Urinary bladder (tissue), 4 donors: Measurements from ENCODE around the gene SRPX2. TPM values are rescaled to one million over a fixed set of nuclear protein-coding genes. Genes with fewer than 3 reads are reported as not detected.

ENCODE experiments used
- DNase-seq: peaks from one replicate; pipeline ENCODE4 v3.0.0-alpha.2; 2015; ENCODE audit errors: extremely low spot score
- H3K27ac ChIP-seq: one replicate; pipeline ENCODE4 v1.5.1; 2013; ENCODE audit warnings: low read depth, mild to moderate bottlenecking, moderate library complexity
- H3K36me3 ChIP-seq: one replicate; pipeline ENCODE4 v1.6.1; 2013; ENCODE audit warnings: mild to moderate bottlenecking, moderate library complexity; ENCODE audit not compliant: insufficient read depth
- H3K4me1 ChIP-seq: one replicate; pipeline ENCODE4 v1.6.1; 2013; ENCODE audit warnings: mild to moderate bottlenecking, moderate library complexity; ENCODE audit not compliant: insufficient read depth
- H3K4me3 ChIP-seq: one replicate; pipeline ENCODE4 v1.5.1; 2013; ENCODE audit warnings: low read depth, low read length
- WGBS: extraction: QIAGEN DNeasy Blood & Tissue Kit; methylation state at CpG from one replicate; pipeline ENCODE4 v1.1.7; 2013; 5-methylcytosine and 5-hydroxymethylcytosine counted together
- polyA plus RNA-seq: library from polyadenylated mRNA; stranded (reverse); fragments of 200-250 nt; gene quantifications from one replicate; pipeline ENCODE4 v1.2.3, GENCODE V29; 2013
- total RNA-seq: library from RNA; depleted of rRNA; stranded (reverse); fragments of >200 nt; gene quantifications from one replicate; pipeline ENCODE4 v1.2.3, GENCODE V29; 2014
- donor health status: healthy with polysubstance abuse.
- donor health status: healthy.

The SRPX2 gene
- 27.1 TPM for total RNA-seq
- 26.4 TPM for polyA plus RNA-seq

GRCh38 chrX:100643956-100644860 lies at the start of gene SRPX2:
Gene SRPX2, plus strand, starts transcription at chrX:100644199. Its CDS starts 2,124 bp downstream, at chrX:100646323.
- Histone ChIP-seq H3K27ac (peak within 1 kb of the TSS; percentile 80), H3K4me1 (no peaks in the 10 kb centered on the region), H3K4me3 (no peak within 1 kb of the TSS), H3K36me3 (no peaks in the 10 kb centered on the region)
- no peak for DNase-seq
- 21% methylated on average over 11 of the region's 11 CpGs for WGBS

- 47% methylated on average over 2 of the region's 2 CpGs for WGBS
- DNase-seq, result no peak
- H3K36me3 ChIP-seq, result no peaks in the 10 kb centered on the region
- no peaks in the 10 kb centered on the region for H3K4me1 ChIP-seq
- H3K27ac ChIP-seq, result no peak overlapping the region
- no peak overlapping the region for H3K4me3 ChIP-seq
Observed at GRCh38 chrX:100596601-100597000, 47.4 kb upstream of the SRPX2 start.

GRCh38 chrX:100599456-100599855 lies 44.5 kb upstream of the SRPX2 start:
- H3K4me3 ChIP-seq, result no peak overlapping the region
- no peak for DNase-seq
- no peaks in the 10 kb centered on the region for H3K36me3 ChIP-seq
- no peaks in the 10 kb centered on the region for H3K4me1 ChIP-seq
- WGBS, result 66% methylated on average over 9 of the region's 9 CpGs
- no peak overlapping the region for H3K27ac ChIP-seq

GRCh38 chrX:100600340-100600739 lies 43.7 kb upstream of the SRPX2 start:
- Histone ChIP-seq H3K4me1 (no peaks in the 10 kb centered on the region), H3K4me3 (no peak overlapping the region), H3K27ac (no peak overlapping the region), H3K36me3 (no peaks in the 10 kb centered on the region)
- no peak for DNase-seq

- DNase-seq, result no peak
- Histone ChIP-seq H3K36me3 (no peaks in the 10 kb centered on the region), H3K4me1 (no peaks in the 10 kb centered on the region), H3K27ac (no peak overlapping the region), H3K4me3 (no peak overlapping the region)
- WGBS, result 83% methylated on average over 1 of the region's 1 CpG
Observed at GRCh38 chrX:100600758-100601157, 43.2 kb upstream of the SRPX2 start.

GRCh38 chrX:100606753-100607152 lies 37.2 kb upstream of the SRPX2 start:
- no peaks in the 10 kb centered on the region for H3K4me1 ChIP-seq
- no peak for DNase-seq
- no peaks in the 10 kb centered on the region for H3K36me3 ChIP-seq
- no peak overlapping the region for H3K27ac ChIP-seq
- no peak overlapping the region for H3K4me3 ChIP-seq
- 67% methylated on average over 1 of the region's 1 CpG for WGBS

GRCh38 chrX:100609591-100609990 lies 34.4 kb upstream of the SRPX2 start:
- no peaks in the 10 kb centered on the region for H3K4me1 ChIP-seq
- no peak overlapping the region for H3K27ac ChIP-seq
- WGBS, result 13% methylated on average over 1 of the region's 1 CpG
- no peak for DNase-seq
- H3K4me3 ChIP-seq, result no peak overlapping the region
- no peaks in the 10 kb centered on the region for H3K36me3 ChIP-seq

- no peaks in the 10 kb centered on the region for H3K4me1 ChIP-seq
- no peak for DNase-seq
- H3K4me3 ChIP-seq, result no peak overlapping the region
- H3K27ac ChIP-seq, result no peak overlapping the region
- 85% methylated on average over 5 of the region's 5 CpGs for WGBS
- no peaks in the 10 kb centered on the region for H3K36me3 ChIP-seq
Observed at GRCh38 chrX:100611951-100612350, 32.0 kb upstream of the SRPX2 start.

- H3K4me3 ChIP-seq, result no peak overlapping the region
- H3K36me3 ChIP-seq, result no peaks in the 10 kb centered on the region
- H3K4me1 ChIP-seq, result no peaks in the 10 kb centered on the region
- DNase-seq, result no peak
- 11% methylated on average over 3 of the region's 3 CpGs for WGBS
- H3K27ac ChIP-seq, result no peak overlapping the region
Observed at GRCh38 chrX:100615005-100615404, 29.0 kb upstream of the SRPX2 start.

GRCh38 chrX:100623001-100623400 lies 21.0 kb upstream of the SRPX2 start:
- Histone ChIP-seq H3K4me3 (no peak overlapping the region), H3K4me1 (no peaks in the 10 kb centered on the region), H3K27ac (no peak overlapping the region), H3K36me3 (no peaks in the 10 kb centered on the region)
- 81% methylated on average over 4 of the region's 4 CpGs for WGBS
- no peak for DNase-seq

- no peak overlapping the region for H3K27ac ChIP-seq
- H3K4me3 ChIP-seq, result no peak overlapping the region
- no peak for DNase-seq
- H3K4me1 ChIP-seq, result no peaks in the 10 kb centered on the region
- no peaks in the 10 kb centered on the region for H3K36me3 ChIP-seq
- whole genome bisulfite sequencing, result 80% methylated on average over 5 of the region's 5 CpGs
Observed at GRCh38 chrX:100625985-100626491, 18.0 kb upstream of the SRPX2 start.

- no peak overlapping the region for H3K27ac ChIP-seq
- no peaks in the 10 kb centered on the region for H3K4me1 ChIP-seq
- H3K36me3 ChIP-seq, result no peaks in the 10 kb centered on the region
- WGBS, result 41% methylated on average over 5 of the region's 5 CpGs
- no peak for DNase-seq
- H3K4me3 ChIP-seq, result no peak overlapping the region
Observed at GRCh38 chrX:100635040-100635439, 9.0 kb upstream of the SRPX2 start.

- H3K4me3 ChIP-seq, result peak overlapping the region; percentile 58
- DNase-seq, result no peak
- 16% methylated on average over 8 of the region's 8 CpGs for WGBS
- H3K27ac ChIP-seq, result no peak overlapping the region
- no peaks in the 10 kb centered on the region for H3K4me1 ChIP-seq
- H3K36me3 ChIP-seq, result no peaks in the 10 kb centered on the region
Observed at GRCh38 chrX:100635989-100636320, 8.0 kb upstream of the SRPX2 start.

- Histone ChIP-seq H3K27ac (peak within 1 kb of the TSS; percentile 73), H3K36me3 (no peaks in the 10 kb centered on the region), H3K4me1 (no peaks in the 10 kb centered on the region), H3K4me3 (peak within 1 kb of the TSS; percentile 58)
- under 1% methylated on average over 51 of the region's 51 CpGs for WGBS
- peak; percentile 83 for DNase-seq
Observed at GRCh38 chrX:100636321-100636991, 7.5 kb upstream of the SRPX2 start, which contains the start of gene TSPAN6. Gene TSPAN6, minus strand, starts transcription at chrX:100636806. Its CDS starts 112 bp downstream, at chrX:100636694.
